Neural cell (in vitro differentiated cells): ENCODE measurements around the gene UGT3A2. TPM values are rescaled to one million over a fixed set of nuclear protein-coding genes. Genes with fewer than 3 reads are reported as not detected.

ENCODE experiments used
- H2AFZ ChIP-seq: fragments of 200-600, 300-800 bp; sonication (generic), shearing (Covaris generic); 2 replicates; pipeline ENCODE4 v1.6.0; 2014; ENCODE audit warnings: low read depth, mild to moderate bottlenecking, antibody characterized with exemption, low read length, moderate library complexity
- H3F3A ChIP-seq: fragments of 200-600 bp; shearing (Covaris generic); 2 replicates; pipeline ENCODE4 v1.6.1; 2016; ENCODE audit warnings: mild to moderate bottlenecking, moderate library complexity, mixed read lengths, antibody characterized with exemption, low read length; ENCODE audit not compliant: insufficient read depth, poor library complexity, severe bottlenecking
- H3K27ac ChIP-seq: fragments of 200-600, 300-800 bp; sonication (generic), shearing (Covaris generic); 2 replicates; pipeline ENCODE4 v1.5.1; 2014; ENCODE audit warnings: mild to moderate bottlenecking, low read length, moderate library complexity
- H3K27me3 ChIP-seq: fragments of 300-800, 200-600 bp; sonication (generic), shearing (Covaris generic); 2 replicates; pipeline ENCODE4 v1.6.0; 2014; ENCODE audit warnings: mild to moderate bottlenecking, low read depth, low read length, moderate library complexity; ENCODE audit not compliant: insufficient read depth
- H3K36me3 ChIP-seq: fragments of 300-800, 200-600 bp; sonication (generic), shearing (Covaris generic); 2 replicates; pipeline ENCODE4 v1.5.1; 2014; ENCODE audit warnings: mild to moderate bottlenecking, antibody characterized with exemption, low read length, moderate library complexity; ENCODE audit not compliant: insufficient read depth
- H3K4me2 ChIP-seq: fragments of 300-800, 200-600 bp; sonication (generic), shearing (Covaris generic); 2 replicates; pipeline ENCODE4 v1.6.0; 2014; ENCODE audit warnings: mild to moderate bottlenecking, low read length
- H3K4me3 ChIP-seq: fragments of 300-800, 200-600 bp; sonication (generic), shearing (Covaris generic); 2 replicates; pipeline ENCODE4 v1.5.1; 2014; ENCODE audit warnings: mild to moderate bottlenecking, low read length, moderate library complexity
- H3K79me2 ChIP-seq: fragments of 200-600 bp; shearing (Covaris generic); replicated peaks from 2 replicates; pipeline ENCODE4 v1.6.0; 2014; ENCODE audit warnings: mild to moderate bottlenecking, low read length, moderate library complexity; ENCODE audit not compliant: insufficient read depth
- H3K9ac ChIP-seq: fragments of 300-800, 200-600 bp; sonication (generic), shearing (Covaris generic); 2 replicates; pipeline ENCODE4 v1.6.1; 2016; ENCODE audit warnings: mild to moderate bottlenecking, low read length, mixed read lengths
- H3K9me2 ChIP-seq: fragments of 200-600 bp; shearing (Covaris generic); 2 replicates; pipeline ENCODE4 v1.6.1; 2016; ENCODE audit warnings: mild to moderate bottlenecking, low read length, mixed read lengths; ENCODE audit not compliant: insufficient read depth
- H3K9me3 ChIP-seq: fragments of 200-600, 300-800 bp; sonication (generic), shearing (Covaris generic); 2 replicates; pipeline ENCODE4 v1.6.1; 2016; ENCODE audit warnings: mild to moderate bottlenecking, mixed run types, low read length, moderate library complexity, mixed read lengths
- H4K20me1 ChIP-seq: fragments of 200-600 bp; shearing (Covaris generic); 2 replicates; pipeline ENCODE4 v1.6.1; 2016; ENCODE audit warnings: mild to moderate bottlenecking, mixed run types; ENCODE audit not compliant: insufficient read depth
- EP300 ChIP-seq: fragments of 450-650 bp; conservative IDR thresholded peaks from 2 replicates; pipeline ENCODE4 v1.6.1; 2014; ENCODE audit warnings: antibody characterized with exemption, mild to moderate bottlenecking, moderate library complexity; ENCODE audit not compliant: poor library complexity, severe bottlenecking
- EZH2 ChIP-seq: fragments of 200-600, 300-800 bp; shearing (Covaris generic), sonication (generic); IDR thresholded peaks from 2 replicates; pipeline ENCODE4 v1.6.1; 2014; ENCODE audit warnings: antibody characterized with exemption, low read length, borderline replicate concordance, mild to moderate bottlenecking; ENCODE audit not compliant: insufficient read depth, poor library complexity, severe bottlenecking
- MXI1 ChIP-seq: fragments of 450-650 bp; conservative IDR thresholded peaks from 2 replicates; pipeline ENCODE4 v1.6.1; 2014; ENCODE audit warnings: antibody characterized with exemption, mild to moderate bottlenecking; ENCODE audit not compliant: poor library complexity, severe bottlenecking
- POLR2AphosphoS5 ChIP-seq: IDR thresholded peaks from 2 replicates; pipeline ENCODE4 v1.6.1; 2012
- RAD21 ChIP-seq: fragments of 450-650 bp; conservative IDR thresholded peaks from 2 replicates; pipeline ENCODE4 v1.6.1; 2014; ENCODE audit warnings: antibody characterized with exemption, mild to moderate bottlenecking, moderate library complexity
- TAF1 ChIP-seq: IDR thresholded peaks from 2 replicates; pipeline ENCODE4 v1.6.1; 2012; ENCODE audit warnings: low read depth
- polyA plus RNA-seq: library from polyadenylated mRNA; depleted of rRNA; stranded (reverse); fragments of >200 nt; gene quantifications from 2 replicates; pipeline ENCODE4 v1.2.3, GENCODE V29; 2014
- TF ChIP-seq, protein P1 (sequence below): fragments of 450-650 bp; IDR thresholded peaks from 2 replicates; pipeline ENCODE4 v1.5.1; 2014; ENCODE audit warnings: antibody characterized with exemption, mild to moderate bottlenecking, moderate library complexity; ENCODE audit not compliant: poor library complexity, severe bottlenecking

The UGT3A2 gene
- polyA plus RNA-seq, 1 donor from 2014 or later: not detected

DNA sequence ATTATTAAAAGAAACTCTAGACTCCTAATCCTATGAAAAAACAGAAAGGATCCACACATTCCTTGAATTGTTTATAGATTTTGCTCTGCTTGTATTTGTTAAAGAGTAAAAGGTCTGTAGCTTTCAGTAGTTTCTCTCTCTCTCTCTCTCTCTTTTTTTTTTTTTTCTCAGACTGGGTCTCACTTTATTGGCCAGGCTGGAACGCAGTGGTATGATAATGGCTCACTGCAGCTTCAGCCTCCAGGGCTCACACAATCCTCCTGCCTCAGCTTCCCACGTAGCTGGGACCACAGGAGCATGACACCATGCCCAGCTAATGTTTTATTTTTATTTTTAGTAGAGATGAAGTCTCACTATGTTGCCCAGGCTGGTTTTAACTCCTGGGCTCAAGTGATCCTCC is 9.3 kb downstream of the UGT3A2 start:
- Histone ChIP-seq H3F3A (no peaks in the 10 kb centered on the region), H3K9me3 (no peaks in the 10 kb centered on the region)
- no peak for TF ChIP-seq POLR2AphosphoS5
- no peak for TF ChIP-seq RAD21
- TF ChIP-seq, protein P1, sequence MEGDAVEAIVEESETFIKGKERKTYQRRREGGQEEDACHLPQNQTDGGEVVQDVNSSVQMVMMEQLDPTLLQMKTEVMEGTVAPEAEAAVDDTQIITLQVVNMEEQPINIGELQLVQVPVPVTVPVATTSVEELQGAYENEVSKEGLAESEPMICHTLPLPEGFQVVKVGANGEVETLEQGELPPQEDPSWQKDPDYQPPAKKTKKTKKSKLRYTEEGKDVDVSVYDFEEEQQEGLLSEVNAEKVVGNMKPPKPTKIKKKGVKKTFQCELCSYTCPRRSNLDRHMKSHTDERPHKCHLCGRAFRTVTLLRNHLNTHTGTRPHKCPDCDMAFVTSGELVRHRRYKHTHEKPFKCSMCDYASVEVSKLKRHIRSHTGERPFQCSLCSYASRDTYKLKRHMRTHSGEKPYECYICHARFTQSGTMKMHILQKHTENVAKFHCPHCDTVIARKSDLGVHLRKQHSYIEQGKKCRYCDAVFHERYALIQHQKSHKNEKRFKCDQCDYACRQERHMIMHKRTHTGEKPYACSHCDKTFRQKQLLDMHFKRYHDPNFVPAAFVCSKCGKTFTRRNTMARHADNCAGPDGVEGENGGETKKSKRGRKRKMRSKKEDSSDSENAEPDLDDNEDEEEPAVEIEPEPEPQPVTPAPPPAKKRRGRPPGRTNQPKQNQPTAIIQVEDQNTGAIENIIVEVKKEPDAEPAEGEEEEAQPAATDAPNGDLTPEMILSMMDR: no peak
- TF ChIP-seq TAF1: no peak
- TF ChIP-seq EZH2: no peak

DNA sequence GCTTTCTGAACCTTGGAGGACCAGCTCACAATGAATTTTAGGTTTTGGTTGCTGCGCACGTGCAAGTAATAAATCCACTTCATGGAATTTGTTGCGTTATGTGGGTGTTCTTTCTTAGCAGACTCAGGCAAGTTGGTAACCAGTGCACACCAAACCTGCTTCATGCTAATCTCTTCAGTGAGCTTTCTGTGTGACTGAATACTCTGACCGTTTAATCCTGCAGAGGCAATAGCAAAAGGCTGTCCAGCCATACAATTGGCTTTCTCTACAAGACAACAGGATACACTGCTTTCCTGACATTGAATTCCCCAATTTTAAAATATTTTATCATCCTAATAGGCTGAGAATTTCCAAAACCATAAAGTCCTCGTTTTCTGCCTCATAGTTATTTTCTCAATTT is 10.3 kb downstream of the UGT3A2 start:
- H3K4me3 ChIP-seq: no peak overlapping the region
- TF ChIP-seq MXI1 (no peak), TAF1 (no peak), RAD21 (no peak), EZH2 (no peak)
- TF ChIP-seq, protein P1: no peak
- no peak overlapping the region for H3K9ac ChIP-seq
- H2AFZ ChIP-seq: no peak overlapping the region
- H3K9me2 ChIP-seq: no peaks in the 10 kb centered on the region
- H3K36me3 ChIP-seq: no peaks in the 10 kb centered on the region
- no peak overlapping the region for H3K27ac ChIP-seq
- no peaks in the 10 kb centered on the region for H3K79me2 ChIP-seq
- no peaks in the 10 kb centered on the region for H4K20me1 ChIP-seq
- H3K4me2 ChIP-seq: no peak overlapping the region
- no peaks in the 10 kb centered on the region for H3F3A ChIP-seq
- H3K9me3 ChIP-seq: no peaks in the 10 kb centered on the region
- H3K27me3 ChIP-seq: no peaks in the 10 kb centered on the region

More for the DNA sequence above, 9.3 kb downstream of the UGT3A2 start:
- no peak overlapping the region for H3K4me2 ChIP-seq
- H2AFZ ChIP-seq: no peak overlapping the region
- H3K79me2 ChIP-seq: no peaks in the 10 kb centered on the region
- H3K36me3 ChIP-seq: no peaks in the 10 kb centered on the region
- H3K4me3 ChIP-seq: no peak overlapping the region
- H3K27ac ChIP-seq: no peak overlapping the region
- H3K27me3 ChIP-seq: no peaks in the 10 kb centered on the region
- no peaks in the 10 kb centered on the region for H4K20me1 ChIP-seq
- no peak overlapping the region for H3K9ac ChIP-seq
- H3K9me2 ChIP-seq: no peaks in the 10 kb centered on the region

DNA sequence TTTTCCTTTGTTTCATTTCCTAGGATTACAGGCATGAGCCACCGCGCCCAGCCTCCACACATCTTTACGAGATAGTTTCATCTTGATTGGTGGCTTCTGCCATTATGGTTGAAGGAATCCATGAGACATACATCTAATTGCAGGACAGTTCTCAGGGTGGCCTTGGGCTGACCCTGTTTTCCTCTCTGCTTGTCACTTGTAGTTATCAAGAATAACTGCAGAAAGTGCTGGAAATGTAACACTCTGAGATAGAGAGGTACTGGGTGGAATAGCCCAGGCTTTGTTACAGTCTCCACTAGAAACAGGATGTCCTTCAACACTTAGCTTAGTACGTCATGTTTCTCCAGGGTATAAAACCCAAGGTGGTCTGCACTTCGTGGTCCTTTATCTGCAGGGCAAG is 10.7 kb downstream of the UGT3A2 start:
- no peak overlapping the region for H3K27ac ChIP-seq
- H3F3A ChIP-seq: no peaks in the 10 kb centered on the region
- H2AFZ ChIP-seq: no peak overlapping the region
- no peak overlapping the region for H3K4me3 ChIP-seq
- H3K36me3 ChIP-seq: no peaks in the 10 kb centered on the region
- no peak overlapping the region for H3K4me2 ChIP-seq
- H3K9me3 ChIP-seq: no peaks in the 10 kb centered on the region
- H3K79me2 ChIP-seq: no peaks in the 10 kb centered on the region
- no peak for TF ChIP-seq EP300
- H3K27me3 ChIP-seq: no peaks in the 10 kb centered on the region
- H3K9me2 ChIP-seq: no peaks in the 10 kb centered on the region
- H3K9ac ChIP-seq: no peak overlapping the region
- no peaks in the 10 kb centered on the region for H4K20me1 ChIP-seq
